ENCODE data around the gene IL17RD. TPM values are rescaled to one million over a fixed set of nuclear protein-coding genes. Genes with fewer than 3 reads are reported as not detected.

Gene IL17RD
- total and polyA plus RNA-seq, 10 of the 15 experiments (the other 5 are each of a cell fraction or from before 2014, with no cell fraction given) = 0.01 to 0.08 (median 0.04) TPM; not detected in 3

DNA sequence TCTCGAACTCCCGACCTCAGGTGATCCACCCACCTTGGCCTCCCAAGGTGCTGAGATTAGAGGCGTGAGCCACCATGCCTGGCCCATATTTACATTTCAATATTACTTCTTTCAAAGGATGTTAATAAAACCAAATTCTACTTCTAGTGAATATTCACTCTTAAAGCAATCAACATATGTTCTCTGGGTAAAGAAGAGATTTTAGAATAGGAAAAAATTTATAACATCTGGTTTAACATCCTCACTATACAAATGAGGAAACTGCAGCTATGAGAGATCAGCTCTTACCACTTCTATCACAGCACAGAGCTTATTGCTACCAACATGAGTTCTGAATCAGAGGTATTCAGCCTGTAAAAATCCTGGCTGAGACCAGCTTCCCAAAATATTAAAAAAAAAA, 48.7 kb downstream of the IL17RD start (continued):
- TF ChIP-seq PAX8 (IDR thresholded peaks at IDR 0.05) (no peak), CBX5 (IDR thresholded peaks at IDR 0.05; ENCODE audit: low read depth) (no peak)

DNA sequence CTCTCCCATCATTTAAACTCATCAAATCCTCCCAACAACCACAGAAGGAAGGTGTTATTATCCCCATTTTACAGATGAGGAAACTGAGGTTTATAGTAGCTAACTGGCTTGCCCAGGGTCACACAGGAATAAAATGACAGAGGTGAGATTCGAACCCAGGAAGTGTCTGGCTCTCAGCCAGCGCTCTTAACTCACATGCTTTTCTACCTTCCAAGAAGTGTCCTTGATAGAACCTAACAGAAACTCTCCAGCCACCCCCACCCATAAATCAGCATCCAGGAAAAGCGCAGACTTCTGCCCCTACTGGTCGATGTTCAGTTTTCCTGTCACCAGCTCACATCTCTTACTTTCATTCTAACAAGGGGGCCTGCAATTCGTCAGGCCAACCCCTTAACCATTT, 52.9 kb downstream of the IL17RD start:
- no peaks in the 10 kb centered on the region for H3K9me3 ChIP-seq (replicated peaks; ENCODE audit: control insufficient read depth, insufficient read depth, low read length)
- H3K27ac ChIP-seq (ENCODE audit: control insufficient read depth, insufficient read depth) = no peak overlapping the region
- DNase-seq (ENCODE audit: low read depth, low spot score) (no peak), FAIRE-seq (no peak), ATAC-seq (peak; percentile 72)
- WGBS (ENCODE audit: insufficient coverage, insufficient replicate concordance, low lambda C conversion rate, missing lambda C conversion rate) = 15% methylated on average over 5 of the region's 5 CpGs
- in situ Hi-C loops (cut with MboI) = no loop called here
- H3K4me3 ChIP-seq = no peak overlapping the region
- H3K4me2 ChIP-seq (ENCODE audit: control insufficient read depth, insufficient read depth) = no peak overlapping the region
- no peak overlapping the region for H3K9ac ChIP-seq (ENCODE audit: control insufficient read depth, insufficient read depth, low read length)
- no peaks in the 10 kb centered on the region for H3K4me1 ChIP-seq (ENCODE audit: control insufficient read depth, insufficient read depth, low read length)
- CTCF ChIA-PET = interaction anchor here (0.9 to 3.3 kb wide), 6 partner anchors 12 to 58 kb away, joined by 3 to 21 read pairs (median 4); no protein-coding TSS in a partner anchor
- H4K20me1 ChIP-seq (ENCODE audit: control insufficient read depth, insufficient read depth) = no peaks in the 10 kb centered on the region
- SMC1A ChIA-PET (ENCODE audit: uncharacterized antibody, unreplicated experiment) = interaction anchor here (1.0 to 2.6 kb wide), 3 partner anchors 12 to 731 kb away, joined by 3 to 14 read pairs (median 3); no protein-coding TSS in a partner anchor
- peaks cover 0 to 6% of the 10 kb centered on the region in 2 experiments; a peak in 3 of 4 replicates for H3K27me3 ChIP-seq (replicated peaks in 1 of 2; ENCODE audit: control insufficient read depth in 2 of 2, insufficient read depth in 2 of 2, low read length in 1 of 2)
- no peak overlapping the region for H2AFZ ChIP-seq (ENCODE audit: control insufficient read depth, low read depth, low read length)
- H3K79me2 ChIP-seq (ENCODE audit: control insufficient read depth, insufficient read depth, low read length) = no peaks in the 10 kb centered on the region
- TF ChIP-seq, protein P1, sequence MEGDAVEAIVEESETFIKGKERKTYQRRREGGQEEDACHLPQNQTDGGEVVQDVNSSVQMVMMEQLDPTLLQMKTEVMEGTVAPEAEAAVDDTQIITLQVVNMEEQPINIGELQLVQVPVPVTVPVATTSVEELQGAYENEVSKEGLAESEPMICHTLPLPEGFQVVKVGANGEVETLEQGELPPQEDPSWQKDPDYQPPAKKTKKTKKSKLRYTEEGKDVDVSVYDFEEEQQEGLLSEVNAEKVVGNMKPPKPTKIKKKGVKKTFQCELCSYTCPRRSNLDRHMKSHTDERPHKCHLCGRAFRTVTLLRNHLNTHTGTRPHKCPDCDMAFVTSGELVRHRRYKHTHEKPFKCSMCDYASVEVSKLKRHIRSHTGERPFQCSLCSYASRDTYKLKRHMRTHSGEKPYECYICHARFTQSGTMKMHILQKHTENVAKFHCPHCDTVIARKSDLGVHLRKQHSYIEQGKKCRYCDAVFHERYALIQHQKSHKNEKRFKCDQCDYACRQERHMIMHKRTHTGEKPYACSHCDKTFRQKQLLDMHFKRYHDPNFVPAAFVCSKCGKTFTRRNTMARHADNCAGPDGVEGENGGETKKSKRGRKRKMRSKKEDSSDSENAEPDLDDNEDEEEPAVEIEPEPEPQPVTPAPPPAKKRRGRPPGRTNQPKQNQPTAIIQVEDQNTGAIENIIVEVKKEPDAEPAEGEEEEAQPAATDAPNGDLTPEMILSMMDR (IDR thresholded peaks at IDR 0.05 in 2 of 3, conservative IDR thresholded peaks at IDR 0.05 in 1 of 3; ENCODE audit: control insufficient read depth in 2 of 3, extremely low read depth in 1 of 3, insufficient read depth in 1 of 3, low read depth in 3 of 3, low read length in 3 of 3) = peak; percentile 19 to 49 (median 39); a peak in 3 of 6 replicates
- TF ChIP-seq SREBF2 (IDR thresholded peaks at IDR 0.05; ENCODE audit: low read length) = no peak
- TF ChIP-seq CHD4 (IDR thresholded peaks at IDR 0.05) = no peak
- TF ChIP-seq STAT3 (IDR thresholded peaks at IDR 0.05; ENCODE audit: low read depth, low read length) = no peak
- TF ChIP-seq CREM (IDR thresholded peaks at IDR 0.05; ENCODE audit: low read depth) = no peak
- TF ChIP-seq BCL11A (IDR thresholded peaks at IDR 0.05; ENCODE audit: low read depth, low read length) = no peak
- TF ChIP-seq, protein P2, sequence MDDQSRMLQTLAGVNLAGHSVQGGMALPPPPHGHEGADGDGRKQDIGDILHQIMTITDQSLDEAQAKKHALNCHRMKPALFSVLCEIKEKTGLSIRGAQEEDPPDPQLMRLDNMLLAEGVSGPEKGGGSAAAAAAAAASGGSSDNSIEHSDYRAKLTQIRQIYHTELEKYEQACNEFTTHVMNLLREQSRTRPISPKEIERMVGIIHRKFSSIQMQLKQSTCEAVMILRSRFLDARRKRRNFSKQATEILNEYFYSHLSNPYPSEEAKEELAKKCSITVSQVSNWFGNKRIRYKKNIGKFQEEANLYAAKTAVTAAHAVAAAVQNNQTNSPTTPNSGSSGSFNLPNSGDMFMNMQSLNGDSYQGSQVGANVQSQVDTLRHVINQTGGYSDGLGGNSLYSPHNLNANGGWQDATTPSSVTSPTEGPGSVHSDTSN (IDR thresholded peaks at IDR 0.05; ENCODE audit: insufficient replicate concordance, low read depth, low read length) = no peak
- intact Hi-C loops (cut with micrococcal nuclease; ENCODE audit: unreplicated experiment) = no loop called here
- RAD21 ChIA-PET (ENCODE audit: unreplicated experiment) = no interaction called here
- no TSS peak for BruUV-seq (replicated peaks)
- POLR2A ChIA-PET = interaction anchor here (0.5 to 0.7 kb wide), 3 partner anchors 42 to 492 kb away, joined by 3 to 4 read pairs (median 3); no protein-coding TSS in a partner anchor
- H3K36me3 ChIP-seq (ENCODE audit: control insufficient read depth in 2 of 2, insufficient read depth in 2 of 2, low read length in 1 of 2) = no peaks in the 10 kb centered on the region

Measured in GM12878 (cell line).